Skeletal muscle satellite cell (primary cell): ENCODE measurements around the gene XPNPEP2.
"Not testable (repeated sequence)": the region's sequence is repeated elsewhere in the genome, so short reads cannot be mapped to it uniquely, and the experiment has no call there.

Experiments used
- H3K27me3 ChIP-seq: 2 replicates; pipeline ENCODE4 v1.7.0; 2013; ENCODE audit warnings: low read length; ENCODE audit not compliant: control insufficient read depth, insufficient read depth
- H3K36me3 ChIP-seq: 2 replicates; pipeline ENCODE4 v1.7.0; 2013; ENCODE audit warnings: mild to moderate bottlenecking, control low read depth, low read length; ENCODE audit not compliant: insufficient read depth
- H3K4me1 ChIP-seq: 2 replicates; pipeline ENCODE4 v1.7.0; 2013; ENCODE audit warnings: low read length; ENCODE audit not compliant: control insufficient read depth, insufficient read depth
- H3K4me2 ChIP-seq: 2 replicates; pipeline ENCODE4 v1.7.0; 2013; ENCODE audit warnings: mild to moderate bottlenecking, low read length
- H3K4me3 ChIP-seq: 2 replicates; pipeline ENCODE4 v1.7.0; 2013; ENCODE audit warnings: low read length
- H3K9ac ChIP-seq: 2 replicates; pipeline ENCODE4 v1.7.0; 2013; ENCODE audit warnings: mild to moderate bottlenecking, low read depth, low read length, moderate library complexity
- H3K9me3 ChIP-seq: replicated peaks from 2 replicates; pipeline ENCODE4 v1.7.0; 2013; ENCODE audit warnings: mild to moderate bottlenecking, control low read depth, low read length

XPNPEP2 gene

GRCh38 chrX:129741880-129742758 is 3.3 kb downstream of the XPNPEP2 start:
- no peaks in the 10 kb centered on the region for H3K36me3 ChIP-seq
- H3K9ac ChIP-seq: no peak overlapping the region
- peaks cover 33% of the 10 kb centered on the region for H3K27me3 ChIP-seq
- no peaks in the 10 kb centered on the region for H3K4me1 ChIP-seq
- no peak overlapping the region for H3K4me2 ChIP-seq
- H3K4me3 ChIP-seq: no peak overlapping the region
- no peaks in the 10 kb centered on the region for H3K9me3 ChIP-seq

- H3K9ac ChIP-seq, H3K4me1 ChIP-seq, H3K4me2 ChIP-seq, H3K4me3 ChIP-seq, H3K9me3 ChIP-seq, H3K36me3 ChIP-seq: not testable (repeated sequence)
- peaks cover 31% of the 10 kb centered on the region for H3K27me3 ChIP-seq
Measured at GRCh38 chrX:129742759-129743152, 4.0 kb downstream of the XPNPEP2 start.

DNA sequence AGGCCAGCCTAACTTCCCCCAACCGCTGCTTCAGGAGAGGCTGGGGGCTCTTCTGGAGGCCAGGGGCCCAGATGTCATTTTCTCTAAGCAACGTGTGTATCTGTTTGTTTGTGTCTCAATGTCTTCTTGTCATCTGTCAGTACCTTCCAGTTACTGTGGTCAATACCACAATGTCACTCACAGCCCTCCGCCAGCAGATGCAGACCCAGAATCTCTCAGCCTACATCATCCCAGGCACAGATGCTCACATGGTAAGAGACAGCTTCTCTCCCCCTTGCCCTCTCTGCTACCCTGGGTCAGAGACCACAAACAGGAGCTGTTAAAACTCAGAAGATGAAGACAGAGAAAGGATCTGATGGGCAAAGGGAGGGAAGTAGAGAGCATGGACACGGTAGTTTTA is 5.0 kb downstream of the XPNPEP2 start:
- Histone ChIP-seq H3K4me3 (no peak overlapping the region), H3K4me2 (no peak overlapping the region), H3K9ac (no peak overlapping the region), H3K4me1 (no peaks in the 10 kb centered on the region), H3K9me3 (no peaks in the 10 kb centered on the region), H3K36me3 (no peaks in the 10 kb centered on the region), H3K27me3 (peaks cover 24% of the 10 kb centered on the region)

DNA sequence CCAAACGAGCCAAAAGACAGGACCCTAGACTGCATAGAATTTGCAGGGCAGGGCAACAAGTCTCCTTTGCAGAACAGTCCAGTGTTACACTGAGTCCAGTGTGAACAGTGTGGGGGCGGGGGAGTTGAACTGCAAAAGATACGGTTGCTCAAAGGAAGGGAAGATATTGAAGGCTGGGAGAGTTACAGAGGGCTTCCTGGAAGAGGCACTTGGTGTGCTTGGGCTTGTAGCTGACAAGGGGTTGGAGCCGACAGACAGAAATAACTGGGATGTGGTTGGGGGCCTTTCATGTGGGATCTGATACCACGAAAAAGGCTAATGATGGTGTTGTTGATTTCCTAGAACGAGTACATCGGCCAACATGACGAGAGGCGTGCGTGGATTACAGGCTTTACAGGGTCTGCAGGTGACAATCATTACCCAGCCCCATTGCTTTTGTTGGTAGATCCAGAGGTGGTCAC is 6.1 kb downstream of the XPNPEP2 start:
- H3K9ac ChIP-seq: no peak overlapping the region
- peaks cover 19% of the 10 kb centered on the region for H3K27me3 ChIP-seq
- H3K9me3 ChIP-seq: no peaks in the 10 kb centered on the region
- no peak overlapping the region for H3K4me2 ChIP-seq
- H3K4me1 ChIP-seq: no peaks in the 10 kb centered on the region
- H3K36me3 ChIP-seq: no peaks in the 10 kb centered on the region
- H3K4me3 ChIP-seq: no peak overlapping the region

DNA sequence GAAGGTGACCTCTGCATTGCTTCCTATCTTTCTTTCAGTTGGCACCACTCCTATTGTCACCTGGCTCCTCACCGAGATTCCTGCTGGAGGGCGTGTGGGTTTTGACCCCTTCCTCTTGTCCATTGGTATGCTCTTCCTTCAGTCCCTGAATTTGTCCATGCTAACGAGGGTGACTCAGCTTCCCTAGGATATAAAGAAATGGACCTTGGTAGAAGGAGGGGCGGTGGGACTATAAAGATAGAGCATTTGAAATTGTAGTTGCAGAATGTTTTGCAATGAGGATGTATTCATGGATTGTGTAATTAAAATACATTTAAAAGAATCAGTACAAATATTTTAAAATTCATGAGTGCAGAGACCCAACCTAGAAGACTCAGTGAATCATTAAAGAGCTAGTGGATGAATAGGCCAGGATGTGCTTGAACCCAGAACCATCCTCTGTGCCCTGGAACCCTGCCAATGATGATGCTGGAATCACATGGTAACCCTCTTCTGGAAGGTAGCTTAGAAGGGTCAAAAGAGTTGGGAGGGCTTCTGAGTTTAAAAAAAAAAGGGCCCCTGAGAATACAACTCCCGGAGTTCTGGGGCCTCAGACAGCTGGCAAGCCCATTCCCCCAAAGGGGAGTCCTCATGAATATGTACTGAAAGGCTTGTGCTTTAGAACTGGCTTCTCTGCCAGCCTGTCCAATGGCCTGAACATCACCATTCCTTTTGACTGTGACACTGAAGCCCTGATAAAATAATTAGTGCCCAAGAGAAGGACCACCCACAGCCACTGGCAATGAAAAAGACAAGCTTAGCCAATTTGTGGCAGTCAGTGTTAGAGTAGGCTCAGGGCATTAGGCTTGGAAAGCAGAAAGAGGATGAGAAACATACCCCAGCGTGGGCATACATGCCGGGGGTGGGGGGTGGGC is 8.0 kb downstream of the XPNPEP2 start:
- Histone ChIP-seq H3K9ac (no peak overlapping the region), H3K9me3 (no peaks in the 10 kb centered on the region), H3K36me3 (no peaks in the 10 kb centered on the region), H3K27me3 (peaks cover 19% of the 10 kb centered on the region), H3K4me1 (no peaks in the 10 kb centered on the region), H3K4me2 (no peak overlapping the region), H3K4me3 (no peak overlapping the region)

DNA sequence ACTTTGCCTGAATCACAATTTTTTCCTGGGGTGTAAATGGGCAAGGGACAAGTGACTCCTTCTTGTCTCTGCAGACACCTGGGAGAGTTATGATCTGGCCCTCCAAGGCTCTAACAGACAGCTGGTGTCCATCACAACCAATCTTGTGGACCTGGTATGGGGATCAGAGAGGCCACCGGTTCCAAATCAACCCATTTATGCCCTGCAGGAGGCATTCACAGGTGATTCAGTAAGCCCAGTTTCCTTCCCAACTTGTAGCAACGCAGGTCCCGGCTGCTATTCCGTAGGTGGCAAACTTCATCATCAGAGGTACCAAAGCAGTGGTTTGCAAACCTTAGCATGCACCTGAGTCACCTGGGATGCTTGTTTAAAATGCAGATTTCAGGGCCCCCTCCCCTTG is 8.8 kb downstream of the XPNPEP2 start:
- Histone ChIP-seq H3K27me3 (peaks cover 19% of the 10 kb centered on the region), H3K4me2 (no peak overlapping the region), H3K9ac (no peak overlapping the region), H3K4me1 (no peaks in the 10 kb centered on the region), H3K4me3 (no peak overlapping the region), H3K36me3 (no peaks in the 10 kb centered on the region), H3K9me3 (no peaks in the 10 kb centered on the region)

- H3K4me1 ChIP-seq: no peaks in the 10 kb centered on the region
- no peak overlapping the region for H3K9ac ChIP-seq
- no peak overlapping the region for H3K4me3 ChIP-seq
- H3K4me2 ChIP-seq: no peak overlapping the region
- H3K36me3 ChIP-seq: no peaks in the 10 kb centered on the region
- H3K27me3 ChIP-seq: peaks cover 19% of the 10 kb centered on the region
- H3K9me3 ChIP-seq: no peaks in the 10 kb centered on the region
Measured at GRCh38 chrX:129748305-129748704, 9.5 kb downstream of the XPNPEP2 start.

DNA sequence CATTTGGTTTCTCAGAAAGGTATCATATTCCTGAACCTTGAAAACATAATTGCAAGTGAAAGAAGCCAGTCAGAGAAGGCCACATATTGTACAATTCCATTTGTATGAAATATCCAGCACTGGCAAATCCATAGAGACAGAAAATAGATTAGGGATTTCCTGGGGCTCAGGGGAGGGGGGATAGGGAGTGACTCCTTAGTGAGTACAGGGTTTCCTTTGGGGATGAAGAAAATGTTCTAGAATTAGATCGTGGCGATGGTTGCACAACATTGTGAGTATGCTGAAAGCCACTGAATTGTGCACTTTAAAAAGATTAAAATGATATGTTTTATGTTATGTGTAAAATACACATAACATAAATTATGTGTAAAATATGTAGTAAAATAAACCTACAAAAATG is 10.3 kb downstream of the XPNPEP2 start:
- Histone ChIP-seq H3K9ac (no peak overlapping the region), H3K4me1 (no peaks in the 10 kb centered on the region), H3K4me3 (no peak overlapping the region), H3K27me3 (peaks cover 19% of the 10 kb centered on the region), H3K9me3 (no peaks in the 10 kb centered on the region), H3K36me3 (no peaks in the 10 kb centered on the region), H3K4me2 (no peak overlapping the region)

GRCh38 chrX:129750971-129751370 is 12.2 kb downstream of the XPNPEP2 start:
- Histone ChIP-seq H3K4me1 (no peaks in the 10 kb centered on the region), H3K9me3 (no peaks in the 10 kb centered on the region), H3K4me3 (no peak overlapping the region), H3K36me3 (no peaks in the 10 kb centered on the region), H3K27me3 (peaks cover 12% of the 10 kb centered on the region), H3K9ac (no peak overlapping the region), H3K4me2 (no peak overlapping the region)

DNA sequence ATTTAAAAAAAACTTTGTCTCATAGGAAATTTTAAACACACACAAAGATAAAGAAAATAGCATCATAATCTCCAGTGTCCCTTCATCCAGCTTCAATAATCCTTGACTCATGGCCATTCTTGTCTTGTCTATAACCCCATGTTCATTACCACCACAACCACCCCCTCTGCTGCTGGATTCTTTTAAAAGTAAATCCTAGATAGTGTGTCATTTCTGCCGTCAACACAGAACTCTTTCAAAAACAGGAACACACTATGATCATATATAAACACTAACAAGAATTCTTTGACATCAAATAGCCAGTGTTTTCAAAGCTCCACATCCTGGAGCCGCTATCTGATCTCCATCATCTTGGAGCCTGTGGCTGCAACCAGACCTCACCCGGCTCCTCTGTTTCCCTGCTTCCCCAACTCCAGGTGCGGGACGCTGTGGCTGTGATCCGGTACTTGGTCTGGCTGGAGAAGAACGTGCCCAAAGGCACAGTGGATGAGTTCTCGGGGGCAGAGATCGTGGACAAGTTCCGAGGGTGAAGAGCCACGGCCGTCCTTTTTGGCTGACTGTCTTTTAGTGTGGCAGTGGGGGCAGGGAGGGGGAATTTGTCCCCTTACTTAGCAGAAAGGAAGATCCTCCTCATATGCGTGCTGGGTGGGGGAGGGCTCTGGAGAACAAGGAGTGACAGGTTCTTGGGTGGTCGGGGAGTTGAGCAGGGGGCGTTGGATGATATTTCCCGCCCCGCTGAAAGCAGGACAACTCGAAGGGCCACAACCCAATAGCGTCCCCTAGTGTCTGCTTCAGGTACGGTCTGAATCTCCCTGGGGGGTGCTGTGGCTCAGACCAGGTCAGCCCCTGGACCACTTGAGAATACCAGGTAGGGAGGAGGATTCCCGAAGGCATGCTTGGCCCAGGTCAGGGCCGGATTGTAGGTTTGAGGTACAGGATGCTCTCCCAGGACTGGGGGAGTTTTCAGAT is 15.6 kb downstream of the XPNPEP2 start:
- no peaks in the 10 kb centered on the region for H3K36me3 ChIP-seq
- no peak overlapping the region for H3K9ac ChIP-seq
- peaks cover 6% of the 10 kb centered on the region for H3K27me3 ChIP-seq
- no peaks in the 10 kb centered on the region for H3K4me1 ChIP-seq
- no peak overlapping the region for H3K4me2 ChIP-seq
- no peak overlapping the region for H3K4me3 ChIP-seq
- H3K9me3 ChIP-seq: no peaks in the 10 kb centered on the region
